GM12874 (cell line): Measurements from ENCODE around the gene AKT1.

Experiments used
- TF ChIP-seq, protein P1 (sequence below): IDR thresholded peaks from 2 replicates; pipeline ENCODE4 v1.5.1; 2011; ENCODE audit warnings: low read depth, mild to moderate bottlenecking, control low read depth, low read length, moderate library complexity; ENCODE audit not compliant: insufficient read depth

The AKT1 gene

DNA sequence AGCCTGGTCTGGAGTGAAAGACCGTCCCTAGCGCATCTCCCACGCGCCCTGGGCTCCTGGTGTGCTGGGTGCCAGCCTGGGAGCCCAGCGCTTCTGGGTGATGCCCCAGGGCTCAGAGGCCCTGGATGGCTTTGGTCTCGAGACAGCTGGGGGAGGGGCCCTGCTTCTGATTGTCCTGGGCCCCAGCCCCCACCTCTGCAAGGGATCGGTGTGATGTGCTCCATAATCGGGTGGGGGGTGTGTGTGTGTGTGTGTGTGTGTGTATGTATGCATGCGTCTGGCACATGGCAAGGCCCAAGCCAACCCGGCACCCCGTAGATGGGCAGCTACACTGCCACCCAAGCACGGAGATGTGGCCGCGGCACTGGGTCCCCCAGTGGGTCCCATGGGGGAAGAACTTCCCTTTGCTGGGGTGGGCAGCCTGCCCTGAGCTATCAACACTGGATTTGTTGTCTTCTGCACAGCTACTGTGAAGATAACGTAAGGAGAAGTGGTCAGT, 8.4 kb upstream of the AKT1 start:
- TF ChIP-seq, protein P1, sequence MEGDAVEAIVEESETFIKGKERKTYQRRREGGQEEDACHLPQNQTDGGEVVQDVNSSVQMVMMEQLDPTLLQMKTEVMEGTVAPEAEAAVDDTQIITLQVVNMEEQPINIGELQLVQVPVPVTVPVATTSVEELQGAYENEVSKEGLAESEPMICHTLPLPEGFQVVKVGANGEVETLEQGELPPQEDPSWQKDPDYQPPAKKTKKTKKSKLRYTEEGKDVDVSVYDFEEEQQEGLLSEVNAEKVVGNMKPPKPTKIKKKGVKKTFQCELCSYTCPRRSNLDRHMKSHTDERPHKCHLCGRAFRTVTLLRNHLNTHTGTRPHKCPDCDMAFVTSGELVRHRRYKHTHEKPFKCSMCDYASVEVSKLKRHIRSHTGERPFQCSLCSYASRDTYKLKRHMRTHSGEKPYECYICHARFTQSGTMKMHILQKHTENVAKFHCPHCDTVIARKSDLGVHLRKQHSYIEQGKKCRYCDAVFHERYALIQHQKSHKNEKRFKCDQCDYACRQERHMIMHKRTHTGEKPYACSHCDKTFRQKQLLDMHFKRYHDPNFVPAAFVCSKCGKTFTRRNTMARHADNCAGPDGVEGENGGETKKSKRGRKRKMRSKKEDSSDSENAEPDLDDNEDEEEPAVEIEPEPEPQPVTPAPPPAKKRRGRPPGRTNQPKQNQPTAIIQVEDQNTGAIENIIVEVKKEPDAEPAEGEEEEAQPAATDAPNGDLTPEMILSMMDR = no peak

DNA sequence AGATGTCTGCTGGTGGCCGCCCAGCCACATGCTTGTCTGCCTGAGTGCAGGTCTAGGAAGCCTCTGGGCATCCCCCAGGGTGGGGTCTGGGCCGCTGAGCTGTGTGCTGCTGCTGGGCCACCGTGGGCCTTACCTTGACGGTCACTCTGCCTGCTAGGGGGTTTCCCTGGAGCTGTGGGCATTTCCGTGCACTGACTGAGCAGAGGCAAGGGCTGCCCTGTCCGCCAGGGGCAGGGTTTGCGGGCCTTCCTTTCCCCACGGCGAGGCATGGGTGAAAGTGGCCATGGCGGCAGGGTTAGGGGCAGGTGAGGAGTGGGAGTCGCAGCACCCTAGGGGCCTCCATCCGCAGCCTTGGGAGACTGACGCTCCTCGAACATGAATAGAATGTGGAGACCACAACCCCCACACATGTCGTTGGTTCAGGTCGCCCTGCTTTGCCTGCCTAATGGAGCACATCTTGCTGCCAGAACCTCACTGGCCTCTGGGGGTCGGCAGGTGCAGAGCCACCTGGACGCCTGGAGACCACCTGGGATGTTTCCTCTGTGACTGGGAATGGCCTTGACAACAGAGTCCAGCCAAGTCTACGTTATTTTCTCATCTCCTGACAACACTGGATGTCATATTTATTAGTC, 7.8 kb upstream of the AKT1 start:
- TF ChIP-seq, protein P1 = no peak

DNA sequence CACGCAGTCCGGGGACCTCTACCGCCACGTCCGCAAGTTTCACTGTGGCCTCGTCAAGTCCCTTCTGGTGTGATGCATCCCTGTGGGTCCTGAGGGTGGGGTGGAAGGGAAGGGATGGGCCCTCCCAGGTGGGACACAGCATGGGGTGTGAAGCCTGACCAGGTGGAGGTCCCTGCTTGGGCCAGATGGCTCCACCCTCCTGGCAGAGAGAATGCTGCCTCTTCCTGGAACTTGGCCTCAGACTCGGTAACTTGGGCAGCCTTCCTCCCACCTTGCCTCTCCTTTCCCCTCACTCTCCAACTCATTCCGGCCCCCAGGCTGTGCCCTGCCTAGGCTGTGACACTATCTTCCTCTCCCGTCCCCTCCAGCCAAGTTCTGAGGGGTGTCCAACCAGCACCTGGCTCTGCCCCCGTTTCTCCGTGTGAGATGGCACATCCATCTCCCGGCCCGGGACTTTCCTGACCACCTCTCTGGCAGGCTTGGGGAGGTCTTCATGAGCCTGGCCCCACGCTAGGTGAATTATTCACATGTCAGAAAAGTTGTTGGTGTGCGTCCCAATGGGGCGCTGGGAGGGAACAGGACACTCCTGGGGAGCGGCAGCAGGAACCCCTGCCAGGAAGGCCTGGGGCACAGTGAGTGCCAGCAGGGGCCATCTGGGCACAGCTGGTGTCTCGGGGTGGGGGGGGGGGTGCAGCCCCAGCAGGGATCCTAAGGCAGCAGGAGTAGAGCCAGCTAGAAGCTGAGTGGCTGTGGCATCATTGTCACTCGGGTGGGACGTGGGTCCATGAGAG, 7.0 kb upstream of the AKT1 start:
- TF ChIP-seq, protein P1 = no peak

DNA sequence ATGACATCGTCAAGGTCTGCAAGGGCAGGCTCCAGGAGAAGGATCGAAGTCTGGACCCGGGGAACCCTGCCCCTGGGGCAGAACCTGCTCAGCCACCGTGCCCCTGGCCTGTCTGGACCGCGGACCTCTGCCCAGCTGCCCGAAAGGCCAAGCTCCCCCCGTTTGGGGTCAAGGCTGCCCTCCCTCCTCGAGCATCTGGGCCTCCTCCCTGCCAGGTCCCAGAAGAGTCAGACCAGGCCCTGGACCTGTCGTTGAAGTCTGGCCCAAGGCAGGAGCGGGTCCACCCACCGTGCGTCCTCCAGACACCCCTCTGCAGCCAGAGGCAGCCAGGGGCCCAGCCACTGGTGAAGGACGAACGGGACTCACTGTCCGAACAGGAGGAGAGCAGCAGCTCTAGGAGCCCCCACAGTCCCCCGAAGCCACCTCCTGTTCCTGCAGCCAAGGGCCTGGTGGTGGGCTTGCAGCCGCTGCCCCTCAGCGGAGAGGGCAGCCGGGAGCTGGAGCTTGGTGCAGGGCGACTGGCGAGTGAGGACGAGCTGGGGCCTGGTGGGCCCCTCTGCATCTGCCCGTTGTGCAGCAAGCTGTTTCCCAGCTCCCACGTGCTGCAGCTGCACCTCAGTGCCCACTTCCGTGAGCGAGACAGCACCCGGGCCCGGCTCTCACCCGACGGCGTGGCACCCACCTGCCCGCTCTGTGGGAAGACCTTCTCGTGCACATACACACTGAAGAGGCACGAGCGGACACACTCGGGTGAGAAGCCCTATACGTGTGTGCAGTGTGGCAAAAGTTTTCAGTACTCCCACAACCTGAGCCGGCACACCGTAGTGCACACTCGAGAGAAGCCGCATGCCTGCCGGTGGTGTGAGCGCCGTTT, 6.2 kb upstream of the AKT1 start:
- TF ChIP-seq, protein P1 = no peak

DNA sequence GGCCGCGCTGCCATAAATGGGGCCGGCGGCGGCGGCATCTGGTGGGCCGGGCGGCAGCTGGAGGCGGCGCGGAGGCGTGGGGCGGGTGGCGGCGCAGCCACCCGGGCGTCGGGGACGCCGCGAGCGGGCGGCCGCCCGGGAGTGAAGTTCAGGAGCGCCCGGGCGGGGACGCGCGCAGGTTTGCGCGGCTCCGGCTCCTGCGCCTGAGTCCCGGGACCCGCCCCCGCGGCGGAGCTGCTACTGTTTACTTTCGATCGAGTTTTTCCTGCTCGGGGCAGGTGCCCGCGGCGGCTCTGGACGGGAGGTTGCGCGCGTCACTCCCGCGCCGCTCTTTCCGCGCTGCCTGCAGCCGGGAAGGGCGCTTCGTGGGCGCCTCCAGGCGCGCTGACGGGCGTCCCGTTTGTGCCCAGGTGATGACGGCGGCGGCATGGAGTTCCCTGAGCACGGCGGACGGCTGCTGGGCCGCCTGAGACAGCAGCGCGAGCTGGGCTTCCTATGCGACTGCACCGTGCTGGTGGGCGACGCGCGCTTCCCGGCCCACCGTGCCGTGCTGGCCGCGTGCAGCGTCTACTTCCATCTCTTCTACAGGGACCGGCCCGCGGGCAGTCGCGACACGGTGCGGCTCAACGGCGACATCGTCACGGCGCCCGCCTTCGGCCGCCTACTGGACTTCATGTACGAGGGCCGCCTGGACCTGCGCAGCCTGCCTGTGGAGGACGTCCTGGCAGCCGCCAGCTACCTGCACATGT, 5.4 kb upstream of the AKT1 start, which contains the start of gene ZBTB42:
Gene ZBTB42 (plus strand): TSS at position 331 of the 749 bp plus-strand sequence. CDS start 97 bp downstream, at position 428.
- TF ChIP-seq, protein P1 = 0 out of 2 replicates have a peak, but pooled peaks have one; percentile 0

DNA sequence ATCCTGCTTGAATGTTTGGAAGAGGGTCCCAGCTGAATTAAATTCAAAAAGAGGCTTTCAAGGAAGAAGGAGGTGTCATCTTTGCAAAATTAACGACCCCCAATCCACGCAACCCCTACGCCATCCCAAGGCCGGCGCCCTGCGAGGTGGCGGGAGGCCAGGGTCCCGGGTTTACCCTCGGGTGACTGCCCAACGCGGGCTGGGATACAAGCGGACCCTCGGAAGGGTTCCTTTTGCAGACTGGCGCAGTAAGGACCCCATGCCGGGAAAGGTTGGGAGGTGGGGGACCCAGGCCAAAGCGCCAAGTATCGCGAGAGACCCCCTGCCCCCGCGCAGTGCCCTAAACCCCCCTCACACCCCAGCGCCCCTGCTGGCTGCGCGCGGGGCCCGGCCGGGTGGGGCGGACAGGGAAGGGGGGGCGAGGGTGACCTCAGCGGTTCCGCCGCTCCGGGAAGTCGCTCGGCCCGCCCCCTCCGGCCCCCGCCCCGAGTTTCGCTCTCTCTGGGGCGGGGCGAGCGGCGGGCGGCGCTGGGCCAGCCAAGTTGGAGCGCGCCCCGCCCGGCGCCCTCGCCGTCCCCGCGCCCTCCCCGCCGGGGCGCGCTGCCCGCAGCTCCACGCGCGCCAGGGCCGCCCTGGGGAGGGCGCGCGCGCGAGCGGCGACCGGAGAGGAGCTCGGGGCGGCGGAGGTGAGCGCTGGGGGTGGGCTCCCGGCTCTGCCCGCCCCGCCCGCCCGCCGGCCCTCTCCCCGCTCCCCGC, 4.6 kb upstream of the AKT1 start:
- TF ChIP-seq, protein P1 = peak; percentile 45; the same call in 1 of the 2 replicates
